H9 (cell line): ENCODE measurements around the gene CAT. TPM values are rescaled to one million over a fixed set of nuclear protein-coding genes. Genes with fewer than 3 reads are reported as not detected.

Experiments
- DNase-seq: peaks from one replicate; pipeline ENCODE4 v3.0.0-alpha.2; 2017
- H2AFZ ChIP-seq: one replicate; pipeline ENCODE4 v1.6.1; 2013; ENCODE audit warnings: mild to moderate bottlenecking, low read length, control low read depth, moderate library complexity
- H2AK5ac ChIP-seq: 2 replicates; pipeline ENCODE4 v1.6.1; 2013; ENCODE audit warnings: low read length, control low read depth, mixed read lengths; ENCODE audit not compliant: insufficient read length
- H2BK120ac ChIP-seq: one replicate; pipeline ENCODE4 v1.6.1; 2013; ENCODE audit warnings: low read depth, mild to moderate bottlenecking, low read length, control low read depth, inconsistent platforms; ENCODE audit not compliant: poor library complexity, severe bottlenecking
- H2BK12ac ChIP-seq: 2 replicates; pipeline ENCODE4 v1.6.1; 2013; ENCODE audit warnings: low read length, control low read depth, mixed read lengths, low read depth; ENCODE audit not compliant: insufficient read length
- H2BK15ac ChIP-seq: 2 replicates; pipeline ENCODE4 v1.6.1; 2013; ENCODE audit warnings: low read depth, low read length, control low read depth
- H2BK20ac ChIP-seq: one replicate; pipeline ENCODE4 v1.6.1; 2013; ENCODE audit warnings: low read depth, mild to moderate bottlenecking, low read length, control low read depth, inconsistent platforms; ENCODE audit not compliant: poor library complexity, severe bottlenecking
- H2BK5ac ChIP-seq: 2 replicates; pipeline ENCODE4 v1.6.1; 2013; ENCODE audit warnings: low read length, control low read depth, mixed read lengths; ENCODE audit not compliant: insufficient read length
- H3K14ac ChIP-seq: 2 replicates; pipeline ENCODE4 v1.6.1; 2013; ENCODE audit warnings: low read length, control low read depth; ENCODE audit not compliant: insufficient read depth
- H3K18ac ChIP-seq: 2 replicates; pipeline ENCODE4 v1.6.1; 2013; ENCODE audit warnings: low read depth, mild to moderate bottlenecking, mixed read lengths, low read length, control low read depth; ENCODE audit not compliant: insufficient read length
- H3K23ac ChIP-seq: 2 replicates; pipeline ENCODE4 v1.6.1; 2013; ENCODE audit warnings: low read length, control low read depth, mixed read lengths, low read depth; ENCODE audit not compliant: insufficient read length
- H3K23me2 ChIP-seq: 2 replicates; pipeline ENCODE4 v1.6.1; 2013; ENCODE audit warnings: low read depth, mild to moderate bottlenecking, mixed read lengths, low read length, control low read depth; ENCODE audit not compliant: insufficient read length, poor library complexity, severe bottlenecking
- H3K27ac ChIP-seq: 2 replicates; pipeline ENCODE4 v1.5.1; 2013; ENCODE audit warnings: low read length, control low read depth, mixed read lengths, low read depth; ENCODE audit not compliant: insufficient read length
- H3K27me3 ChIP-seq: 2 replicates; pipeline ENCODE4 v1.6.1; 2013; ENCODE audit warnings: low read length, control low read depth, inconsistent platforms; ENCODE audit not compliant: insufficient read depth
- H3K4ac ChIP-seq: 2 replicates; pipeline ENCODE4 v1.6.1; 2013; ENCODE audit warnings: low read depth, mild to moderate bottlenecking, control low read depth, inconsistent platforms, low read length, moderate library complexity
- H3K4me1 ChIP-seq: 2 replicates; pipeline ENCODE4 v1.6.1; 2013; ENCODE audit warnings: low read length, control low read depth, inconsistent platforms; ENCODE audit not compliant: insufficient read depth
- H3K4me2 ChIP-seq: 2 replicates; pipeline ENCODE4 v1.6.1; 2013; ENCODE audit warnings: low read length, control low read depth, mixed read lengths; ENCODE audit not compliant: insufficient read length, insufficient read depth
- H3K56ac ChIP-seq: 2 replicates; pipeline ENCODE4 v1.6.1; 2013; ENCODE audit warnings: low read depth, mild to moderate bottlenecking, mixed read lengths, low read length, control low read depth; ENCODE audit not compliant: insufficient read length
- H3K79me1 ChIP-seq: 2 replicates; pipeline ENCODE4 v1.6.1; 2013; ENCODE audit warnings: low read depth, mild to moderate bottlenecking, moderate library complexity, low read length, control low read depth, inconsistent platforms; ENCODE audit not compliant: insufficient read depth, poor library complexity, severe bottlenecking
- H3K79me2 ChIP-seq: 2 replicates; pipeline ENCODE4 v1.6.1; 2013; ENCODE audit warnings: low read length, control low read depth, inconsistent platforms; ENCODE audit not compliant: insufficient read depth
- H3K9ac ChIP-seq: 2 replicates; pipeline ENCODE4 v1.6.1; 2013; ENCODE audit warnings: low read length, control low read depth, mixed read lengths; ENCODE audit not compliant: insufficient read length; ENCODE audit errors: extremely low read depth
- H3K9me3 ChIP-seq: one replicate; pipeline ENCODE4 v1.6.1; 2013; ENCODE audit warnings: low read depth, low read length, inconsistent platforms; ENCODE audit not compliant: control insufficient read depth
- H3T11ph ChIP-seq: one replicate; pipeline ENCODE4 v1.6.1; 2013; ENCODE audit warnings: mild to moderate bottlenecking, low read length, control low read depth, inconsistent platforms
- H4K20me1 ChIP-seq: one replicate; pipeline ENCODE4 v1.6.1; 2013; ENCODE audit not compliant: control insufficient read depth, insufficient read length, insufficient read depth
- H4K5ac ChIP-seq: 2 replicates; pipeline ENCODE4 v1.6.1; 2013; ENCODE audit warnings: low read depth, mild to moderate bottlenecking, mixed read lengths, low read length, control low read depth; ENCODE audit not compliant: insufficient read length
- H4K8ac ChIP-seq: replicated peaks from 2 replicates; pipeline ENCODE4 v1.6.1; 2013; ENCODE audit warnings: low read length, control low read depth, mixed read lengths, low read depth; ENCODE audit not compliant: insufficient read length
- H4K91ac ChIP-seq: 2 replicates; pipeline ENCODE4 v1.6.1; 2013; ENCODE audit warnings: low read depth, mild to moderate bottlenecking, moderate library complexity, mixed read lengths, low read length, control low read depth; ENCODE audit not compliant: insufficient read length
- H3K27ac Mint-ChIP-seq, 3 experiments: 2 replicates in 2 of 3; 3 replicates in 1 of 3; pipeline ENCODE4 v1.8.0; 2020 to 2021; ENCODE audit warnings: mixed read lengths in 3 of 3, mild to moderate bottlenecking in 1 of 3, moderate library complexity in 1 of 3
- H3K27me3 Mint-ChIP-seq: 2 replicates; pipeline ENCODE4 v1.8.0; 2021; ENCODE audit warnings: low read depth, mild to moderate bottlenecking, moderate library complexity, mixed read lengths
- H3K36me3 Mint-ChIP-seq, 3 experiments: 2 replicates in 2 of 3; 3 replicates in 1 of 3; pipeline ENCODE4 v1.8.0; 2020 to 2021; ENCODE audit warnings: low read depth in 3 of 3, mixed read lengths in 3 of 3; ENCODE audit not compliant: insufficient read depth in 1 of 3
- H3K4me1 Mint-ChIP-seq, 2 experiments: 2 replicates each; pipeline ENCODE4 v1.8.0; 2020; ENCODE audit warnings: mixed read lengths in 2 of 2
- H3K4me3 Mint-ChIP-seq, 2 experiments: 2 replicates in 1 of 2; 3 replicates in 1 of 2; pipeline ENCODE4 v1.8.0; 2020 to 2021; ENCODE audit warnings: mild to moderate bottlenecking in 2 of 2, mixed read lengths in 2 of 2, moderate library complexity in 1 of 2
- H3K9me3 Mint-ChIP-seq, 2 experiments: 2 replicates in 1 of 2; 3 replicates in 1 of 2; pipeline ENCODE4 v1.8.0; 2020; ENCODE audit warnings: mild to moderate bottlenecking in 2 of 2, mixed read lengths in 2 of 2, moderate library complexity in 1 of 2
- total RNA-seq: library from RNA; stranded (reverse); gene quantifications from 2 replicates; pipeline ENCODE4 v1.2.1, GENCODE V29; 2021
- TF ChIP-seq, protein P1 (sequence below): fragments of 200-600 bp; sonication (generic); conservative IDR thresholded peaks from 3 replicates; pipeline ENCODE4 v1.8.0; 2021; ENCODE audit warnings: antibody characterized with exemption, mild to moderate bottlenecking

The CAT gene
- total RNA-seq, 1 experiment from 2014 or later = 9.9 TPM

GRCh38 chr11:34510218-34510617 lies 71.5 kb downstream of the CAT start:
- TF ChIP-seq, protein P1, sequence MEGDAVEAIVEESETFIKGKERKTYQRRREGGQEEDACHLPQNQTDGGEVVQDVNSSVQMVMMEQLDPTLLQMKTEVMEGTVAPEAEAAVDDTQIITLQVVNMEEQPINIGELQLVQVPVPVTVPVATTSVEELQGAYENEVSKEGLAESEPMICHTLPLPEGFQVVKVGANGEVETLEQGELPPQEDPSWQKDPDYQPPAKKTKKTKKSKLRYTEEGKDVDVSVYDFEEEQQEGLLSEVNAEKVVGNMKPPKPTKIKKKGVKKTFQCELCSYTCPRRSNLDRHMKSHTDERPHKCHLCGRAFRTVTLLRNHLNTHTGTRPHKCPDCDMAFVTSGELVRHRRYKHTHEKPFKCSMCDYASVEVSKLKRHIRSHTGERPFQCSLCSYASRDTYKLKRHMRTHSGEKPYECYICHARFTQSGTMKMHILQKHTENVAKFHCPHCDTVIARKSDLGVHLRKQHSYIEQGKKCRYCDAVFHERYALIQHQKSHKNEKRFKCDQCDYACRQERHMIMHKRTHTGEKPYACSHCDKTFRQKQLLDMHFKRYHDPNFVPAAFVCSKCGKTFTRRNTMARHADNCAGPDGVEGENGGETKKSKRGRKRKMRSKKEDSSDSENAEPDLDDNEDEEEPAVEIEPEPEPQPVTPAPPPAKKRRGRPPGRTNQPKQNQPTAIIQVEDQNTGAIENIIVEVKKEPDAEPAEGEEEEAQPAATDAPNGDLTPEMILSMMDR = no peak
- peaks cover 7 to 16% of the 10 kb centered on the region in 2 experiments for H3K4me1 Mint-ChIP-seq
- Histone ChIP-seq H2BK15ac (no peak overlapping the region), H2AFZ (no peak overlapping the region), H2BK5ac (no peak overlapping the region), H3K18ac (no peak overlapping the region), H2BK12ac (no peak overlapping the region), H3K14ac (no peak overlapping the region), H2BK120ac (no peak overlapping the region), H3K56ac (no peak overlapping the region), H3K23ac (no peak overlapping the region), H4K5ac (no peak overlapping the region), H3K27me3 (no peaks in the 10 kb centered on the region), H3K9ac (no peak overlapping the region), H4K20me1 (no peaks in the 10 kb centered on the region), H3K4me1 (no peaks in the 10 kb centered on the region), H3T11ph (no peak overlapping the region), H3K23me2 (no peaks in the 10 kb centered on the region), H3K4me2 (no peak overlapping the region), H3K79me1 (no peaks in the 10 kb centered on the region), H3K9me3 (no peaks in the 10 kb centered on the region), H4K91ac (no peak overlapping the region), H2BK20ac (no peak overlapping the region), H3K27ac (no peak overlapping the region), H4K8ac (no peak overlapping the region), H3K4ac (no peak overlapping the region), H2AK5ac (no peak overlapping the region), H3K79me2 (no peaks in the 10 kb centered on the region)
- H3K4me3 Mint-ChIP-seq = no peak overlapping the region
- no peak for DNase-seq
- no peaks in the 10 kb centered on the region for H3K9me3 Mint-ChIP-seq
- no peaks in the 10 kb centered on the region for H3K27me3 Mint-ChIP-seq
- H3K27ac Mint-ChIP-seq = no peak overlapping the region
- no peaks in the 10 kb centered on the region for H3K36me3 Mint-ChIP-seq
